C4-2B (cell line): ENCODE measurements around the gene PLA2R1.

Experiments used
- ZFX ChIP-seq: fragments of 450-650 bp; IDR thresholded peaks from 2 replicates; pipeline ENCODE4 v1.6.1; 2017
- TF ChIP-seq, protein P1 (sequence below): fragments of 450-650 bp; conservative IDR thresholded peaks from 2 replicates; pipeline ENCODE4 v1.5.1; 2017; ENCODE audit warnings: mild to moderate bottlenecking

GRCh38 chr2:160109243-160109642 lies 46.8 kb upstream of the PLA2R1 start:
- TF ChIP-seq, protein P1, sequence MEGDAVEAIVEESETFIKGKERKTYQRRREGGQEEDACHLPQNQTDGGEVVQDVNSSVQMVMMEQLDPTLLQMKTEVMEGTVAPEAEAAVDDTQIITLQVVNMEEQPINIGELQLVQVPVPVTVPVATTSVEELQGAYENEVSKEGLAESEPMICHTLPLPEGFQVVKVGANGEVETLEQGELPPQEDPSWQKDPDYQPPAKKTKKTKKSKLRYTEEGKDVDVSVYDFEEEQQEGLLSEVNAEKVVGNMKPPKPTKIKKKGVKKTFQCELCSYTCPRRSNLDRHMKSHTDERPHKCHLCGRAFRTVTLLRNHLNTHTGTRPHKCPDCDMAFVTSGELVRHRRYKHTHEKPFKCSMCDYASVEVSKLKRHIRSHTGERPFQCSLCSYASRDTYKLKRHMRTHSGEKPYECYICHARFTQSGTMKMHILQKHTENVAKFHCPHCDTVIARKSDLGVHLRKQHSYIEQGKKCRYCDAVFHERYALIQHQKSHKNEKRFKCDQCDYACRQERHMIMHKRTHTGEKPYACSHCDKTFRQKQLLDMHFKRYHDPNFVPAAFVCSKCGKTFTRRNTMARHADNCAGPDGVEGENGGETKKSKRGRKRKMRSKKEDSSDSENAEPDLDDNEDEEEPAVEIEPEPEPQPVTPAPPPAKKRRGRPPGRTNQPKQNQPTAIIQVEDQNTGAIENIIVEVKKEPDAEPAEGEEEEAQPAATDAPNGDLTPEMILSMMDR = no peak
- TF ChIP-seq ZFX = no peak
